ENCODE results near the gene PORCN.
A peak's percentile ranks its signal among the peaks of the same experiment; 100 is the strongest.
"Not testable (repeated sequence)": the region's sequence is repeated elsewhere in the genome, so short reads cannot be mapped to it uniquely, and the experiment has no call there.

PORCN gene

DNA sequence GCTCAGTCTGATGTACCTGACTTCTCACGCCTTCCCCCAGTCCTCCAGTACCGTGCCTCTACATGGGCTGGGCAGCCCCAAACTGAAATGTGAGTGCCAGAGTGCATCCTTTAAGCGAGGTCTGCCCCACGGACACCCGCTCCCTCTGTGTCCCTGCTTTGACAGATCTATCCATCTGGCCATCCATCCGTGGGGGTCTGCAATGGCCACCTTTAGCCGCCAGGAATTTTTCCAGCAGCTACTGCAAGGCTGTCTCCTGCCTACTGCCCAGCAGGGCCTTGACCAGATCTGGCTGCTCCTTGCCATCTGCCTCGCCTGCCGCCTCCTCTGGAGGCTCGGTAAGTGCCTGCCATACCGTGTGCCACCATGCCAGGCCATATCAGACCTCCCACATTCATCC lies 827 bp downstream of the PORCN start:
- CTCF ChIA-PET = no interaction called here
- no peaks in the 10 kb centered on the region for H3K9me3 Mint-ChIP-seq
- H3K4me1 Mint-ChIP-seq = peaks cover 34% of the 10 kb centered on the region
- H3K4me3 Mint-ChIP-seq = peak overlapping the region; percentile 90
- no peaks in the 10 kb centered on the region for H3K27me3 Mint-ChIP-seq
- peaks cover 19% of the 10 kb centered on the region for H3K36me3 Mint-ChIP-seq
- DNase-seq = no peak
- peak overlapping the region; percentile 88 for H3K27ac Mint-ChIP-seq

DNA sequence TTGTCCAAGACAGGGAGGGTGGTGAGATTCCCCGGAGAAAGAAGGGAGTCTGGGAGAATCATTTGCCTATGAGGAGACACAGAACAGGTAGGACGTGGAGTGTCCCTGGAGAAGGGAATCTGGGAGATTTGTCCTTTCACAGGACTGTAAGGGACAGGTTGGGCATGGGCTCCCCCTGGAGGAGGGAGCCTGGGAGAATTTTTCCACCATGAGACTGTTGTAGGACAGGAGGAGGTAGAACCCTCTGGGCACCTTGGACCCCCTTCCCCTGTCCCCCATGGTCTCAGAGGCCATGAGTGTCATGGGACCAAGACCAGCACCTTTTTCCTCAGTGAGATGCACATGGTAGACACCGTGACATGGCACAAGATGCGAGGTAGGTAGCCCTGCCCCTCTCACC lies 2.8 kb downstream of the PORCN start:
- Mint-ChIP-seq H3K27ac (no peak overlapping the region), H3K27me3 (no peaks in the 10 kb centered on the region), H3K9me3 (no peaks in the 10 kb centered on the region), H3K4me3 (no peak overlapping the region), H3K36me3 (peaks cover 32% of the 10 kb centered on the region), H3K4me1 (peaks cover 43% of the 10 kb centered on the region)
- DNase-seq = no peak
- CTCF ChIA-PET = no interaction called here

- H3K36me3 Mint-ChIP-seq = peaks cover 32% of the 10 kb centered on the region
Observed at GRCh38 chrX:48512371-48512935, 3.7 kb downstream of the PORCN start.

GRCh38 chrX:48513670-48514069 lies 4.9 kb downstream of the PORCN start:
- CTCF ChIA-PET = no interaction called here
- Mint-ChIP-seq H3K27ac (no peak overlapping the region), H3K36me3 (peaks cover 32% of the 10 kb centered on the region), H3K4me1 (peaks cover 41% of the 10 kb centered on the region), H3K4me3 (no peak overlapping the region), H3K27me3 (no peaks in the 10 kb centered on the region), H3K9me3 (no peaks in the 10 kb centered on the region)
- DNase-seq = no peak

More at GRCh38 chrX:48512371-48512935, 3.7 kb downstream of the PORCN start:
- DNase-seq = no peak
- Mint-ChIP-seq H3K27me3 (no peaks in the 10 kb centered on the region), H3K4me3 (no peak overlapping the region), H3K9me3 (no peaks in the 10 kb centered on the region), H3K27ac (no peak overlapping the region), H3K4me1 (peaks cover 46% of the 10 kb centered on the region)
- CTCF ChIA-PET = no interaction called here

GRCh38 chrX:48514126-48514806 lies 5.5 kb downstream of the PORCN start:
- no peak overlapping the region for H3K4me3 Mint-ChIP-seq
- peaks cover 43% of the 10 kb centered on the region for H3K4me1 Mint-ChIP-seq
- H3K9me3 Mint-ChIP-seq = no peaks in the 10 kb centered on the region

DNA sequence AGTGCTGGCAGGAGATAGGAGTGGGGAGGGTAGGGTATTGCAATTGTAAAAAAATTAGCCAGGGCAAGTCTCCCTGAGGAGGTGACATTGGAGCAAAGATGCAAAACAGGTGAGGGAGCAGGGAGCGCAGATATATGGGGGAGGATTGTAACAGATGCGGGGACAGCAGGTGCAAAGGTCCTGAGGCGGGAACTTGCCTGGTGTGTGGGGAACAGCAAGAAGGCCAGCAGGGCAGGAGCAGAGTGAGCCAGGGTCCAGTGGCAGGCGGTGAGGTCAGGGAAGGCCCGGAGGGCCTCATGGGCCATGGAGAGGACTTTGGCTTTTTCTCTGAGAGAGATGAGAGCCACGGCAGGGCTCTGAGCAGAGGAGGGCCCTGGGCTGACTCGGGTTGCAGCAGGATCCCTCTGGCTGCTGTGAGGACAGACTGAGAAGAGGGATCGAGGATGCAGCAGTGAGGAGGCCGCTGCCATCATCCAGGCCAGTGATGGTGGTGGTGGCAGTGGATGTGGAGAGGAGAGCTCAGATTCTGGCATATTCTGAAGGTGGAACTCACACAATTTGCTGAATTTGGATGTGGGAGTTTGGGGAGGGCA lies 6.2 kb downstream of the PORCN start:
- DNase-seq = no peak
- no peak overlapping the region for H3K4me3 Mint-ChIP-seq
- H3K9me3 Mint-ChIP-seq = no peaks in the 10 kb centered on the region
- CTCF ChIA-PET = no interaction called here
- H3K4me1 Mint-ChIP-seq = peaks cover 43% of the 10 kb centered on the region
- H3K36me3 Mint-ChIP-seq = peaks cover 32% of the 10 kb centered on the region
- H3K27me3 Mint-ChIP-seq = no peaks in the 10 kb centered on the region
- H3K27ac Mint-ChIP-seq = no peak overlapping the region

More at GRCh38 chrX:48514126-48514806, 5.5 kb downstream of the PORCN start:
- CTCF ChIA-PET = no interaction called here
- Mint-ChIP-seq H3K27ac (no peak overlapping the region), H3K36me3 (peaks cover 34% of the 10 kb centered on the region), H3K27me3 (no peaks in the 10 kb centered on the region)
- DNase-seq = no peak

DNA sequence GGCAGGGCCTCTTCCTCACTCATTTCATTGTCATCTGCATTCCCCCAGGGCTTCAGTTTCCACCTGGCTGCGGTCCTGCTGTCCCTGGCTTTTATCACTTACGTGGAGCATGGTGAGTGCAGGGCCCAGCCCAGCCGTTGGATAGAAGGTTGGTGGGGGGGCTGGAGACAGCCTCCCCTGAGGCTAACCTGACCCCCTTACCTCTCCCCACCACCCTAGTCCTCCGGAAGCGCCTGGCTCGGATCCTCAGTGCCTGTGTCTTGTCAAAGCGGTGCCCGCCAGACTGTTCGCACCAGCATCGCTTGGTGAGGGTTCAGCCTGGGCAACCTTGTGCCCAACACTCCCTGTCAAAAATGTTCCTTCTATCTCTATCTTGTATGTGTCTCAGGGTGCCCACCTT lies 7.0 kb downstream of the PORCN start:
- no peaks in the 10 kb centered on the region for H3K27me3 Mint-ChIP-seq
- CTCF ChIA-PET = no interaction called here
- DNase-seq = no peak
- H3K4me1 Mint-ChIP-seq = peaks cover 43% of the 10 kb centered on the region
- H3K27ac Mint-ChIP-seq = no peak overlapping the region
- no peaks in the 10 kb centered on the region for H3K9me3 Mint-ChIP-seq
- peaks cover 27% of the 10 kb centered on the region for H3K36me3 Mint-ChIP-seq
- H3K4me3 Mint-ChIP-seq = no peak overlapping the region

- H3K4me1 Mint-ChIP-seq = peaks cover 43% of the 10 kb centered on the region
- H3K9me3 Mint-ChIP-seq = no peaks in the 10 kb centered on the region
- no peak overlapping the region for H3K27ac Mint-ChIP-seq
- no peaks in the 10 kb centered on the region for H3K27me3 Mint-ChIP-seq
- H3K36me3 Mint-ChIP-seq = peaks cover 26% of the 10 kb centered on the region
- no peak overlapping the region for H3K4me3 Mint-ChIP-seq
- DNase-seq = no peak
- CTCF ChIA-PET = no interaction called here
Observed at GRCh38 chrX:48516285-48516684, 7.5 kb downstream of the PORCN start.

DNA sequence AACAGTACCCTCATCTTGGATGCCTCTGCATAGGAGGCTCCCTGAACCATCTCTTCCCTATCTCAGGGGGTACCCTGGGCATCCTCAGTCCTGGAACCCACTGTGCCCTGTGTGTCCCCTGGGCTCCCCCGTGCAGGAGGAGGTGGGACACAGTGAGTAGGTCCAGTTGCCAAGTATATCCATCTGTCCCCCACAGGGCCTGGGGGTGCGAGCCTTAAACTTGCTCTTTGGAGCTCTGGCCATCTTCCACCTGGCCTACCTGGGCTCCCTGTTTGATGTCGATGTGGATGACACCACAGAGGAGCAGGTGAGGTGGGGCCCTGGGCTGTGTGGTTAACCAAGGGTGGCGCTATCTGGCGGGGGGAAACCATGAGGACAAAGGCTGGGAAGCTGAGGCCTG lies 8.2 kb downstream of the PORCN start:
- H3K27ac Mint-ChIP-seq = peak overlapping the region; percentile 11
- H3K4me3 Mint-ChIP-seq = no peak overlapping the region
- peaks cover 24% of the 10 kb centered on the region for H3K36me3 Mint-ChIP-seq
- CTCF ChIA-PET = no interaction called here
- no peaks in the 10 kb centered on the region for H3K27me3 Mint-ChIP-seq
- peak; percentile 29 for DNase-seq
- no peaks in the 10 kb centered on the region for H3K9me3 Mint-ChIP-seq
- peaks cover 40% of the 10 kb centered on the region for H3K4me1 Mint-ChIP-seq

DNA sequence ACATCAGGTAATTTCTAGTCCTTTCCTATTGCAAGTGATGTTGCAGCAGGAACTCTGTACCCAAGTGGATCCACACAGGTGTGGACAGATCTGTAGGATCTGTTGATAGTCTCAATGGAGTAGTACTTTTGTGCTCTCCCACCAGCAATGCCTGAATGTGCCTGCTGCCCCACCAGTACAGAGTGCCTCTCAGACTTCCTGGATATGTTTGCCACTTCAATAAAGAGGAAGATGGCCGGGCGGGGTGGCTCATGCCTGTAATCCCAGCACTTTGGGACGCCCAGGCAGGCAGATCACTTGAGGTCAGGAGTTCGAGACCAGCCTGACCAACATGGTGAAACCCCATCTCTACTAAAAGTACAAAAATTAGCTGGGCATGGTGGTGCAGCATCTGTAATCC lies 10.7 kb downstream of the PORCN start:
- peaks cover 44% of the 10 kb centered on the region for H3K4me1 Mint-ChIP-seq
- CTCF ChIA-PET = interaction anchor here (0.8 kb wide), 1 partner anchor 8 kb away, joined by 3 read pairs; no protein-coding TSS in a partner anchor

GRCh38 chrX:48520455-48520854 lies 11.7 kb downstream of the PORCN start:
- CTCF ChIA-PET = interaction anchor here (0.8 kb wide), 1 partner anchor 7 kb away, joined by 3 read pairs; no protein-coding TSS in a partner anchor
- DNase-seq = peak; percentile 42

More for the DNA sequence above, 10.7 kb downstream of the PORCN start:
- H3K9me3 Mint-ChIP-seq, DNase-seq, H3K4me3 Mint-ChIP-seq, H3K27me3 Mint-ChIP-seq: not testable (repeated sequence)
- Mint-ChIP-seq H3K27ac (peak overlapping the region; percentile 97), H3K36me3 (peaks cover 24% of the 10 kb centered on the region)

GRCh38 chrX:48520976-48521352 lies 12.2 kb downstream of the PORCN start:
- Mint-ChIP-seq H3K4me3 (peak overlapping the region; percentile 92), H3K27me3 (no peaks in the 10 kb centered on the region), H3K27ac (peak overlapping the region; percentile 97), H3K36me3 (peaks cover 19% of the 10 kb centered on the region), H3K4me1 (peaks cover 51% of the 10 kb centered on the region), H3K9me3 (no peaks in the 10 kb centered on the region)
- CTCF ChIA-PET = interaction anchor here (1.7 kb wide), 1 partner anchor 18 kb away, joined by 5 read pairs; the partner anchor contains the start of gene TBC1D25
- peak; percentile 35 for DNase-seq

More at GRCh38 chrX:48520455-48520854, 11.7 kb downstream of the PORCN start:
- no peaks in the 10 kb centered on the region for H3K27me3 Mint-ChIP-seq
- peaks cover 20% of the 10 kb centered on the region for H3K36me3 Mint-ChIP-seq
- peak overlapping the region; percentile 97 for H3K27ac Mint-ChIP-seq
- H3K4me3 Mint-ChIP-seq = peak overlapping the region; percentile 92
- peaks cover 49% of the 10 kb centered on the region for H3K4me1 Mint-ChIP-seq
- H3K9me3 Mint-ChIP-seq = no peaks in the 10 kb centered on the region

DNA sequence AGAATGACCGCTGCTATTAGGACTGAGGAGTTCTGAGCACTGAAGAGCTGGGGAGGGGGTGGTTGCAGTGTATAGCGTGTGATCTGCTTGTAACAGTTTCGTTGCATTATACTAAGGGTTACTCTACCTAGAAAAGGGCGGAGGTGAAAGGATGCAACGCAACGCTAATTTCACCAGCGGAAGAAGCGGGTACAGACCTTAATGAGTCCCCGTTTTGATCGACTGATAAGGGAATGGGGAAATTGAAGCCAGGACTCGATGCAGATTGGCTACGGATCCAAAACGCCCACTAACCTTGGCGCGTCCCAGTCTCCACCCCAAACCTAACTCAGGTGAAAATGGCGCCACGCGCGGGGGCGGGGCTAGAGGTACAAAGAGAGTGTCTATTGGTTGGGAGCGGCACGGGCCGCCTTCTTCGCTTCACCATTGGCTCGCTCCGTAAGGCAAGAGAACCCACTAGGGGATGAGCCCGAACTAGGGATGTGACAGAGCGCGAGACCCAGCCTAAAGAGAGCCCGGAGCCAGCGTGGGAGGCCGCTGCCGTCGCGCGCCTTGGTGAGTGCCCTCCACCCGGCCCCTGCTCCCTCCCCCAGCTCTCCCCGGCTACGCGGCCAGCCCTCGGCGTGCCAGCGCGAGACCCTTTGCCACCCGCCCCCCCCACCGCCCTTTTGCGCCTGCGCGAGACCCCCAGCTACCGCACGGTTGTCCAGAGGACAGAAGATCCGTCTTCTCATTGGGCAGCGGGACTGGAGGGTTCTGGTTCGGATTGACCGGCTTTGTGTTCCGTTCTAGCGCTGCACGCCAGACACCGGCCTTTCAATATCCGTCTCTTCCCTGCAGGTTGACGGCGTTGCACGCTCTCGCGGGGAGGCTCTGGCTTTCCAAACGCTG lies 12.8 kb downstream of the PORCN start, which contains the start of gene EBP:
EBP (plus strand) TSS at position 456 of the 891 bp plus-strand sequence. CDS start 1,964 bp downstream, outside the sequence.
- peaks cover 51% of the 10 kb centered on the region for H3K4me1 Mint-ChIP-seq

DNA sequence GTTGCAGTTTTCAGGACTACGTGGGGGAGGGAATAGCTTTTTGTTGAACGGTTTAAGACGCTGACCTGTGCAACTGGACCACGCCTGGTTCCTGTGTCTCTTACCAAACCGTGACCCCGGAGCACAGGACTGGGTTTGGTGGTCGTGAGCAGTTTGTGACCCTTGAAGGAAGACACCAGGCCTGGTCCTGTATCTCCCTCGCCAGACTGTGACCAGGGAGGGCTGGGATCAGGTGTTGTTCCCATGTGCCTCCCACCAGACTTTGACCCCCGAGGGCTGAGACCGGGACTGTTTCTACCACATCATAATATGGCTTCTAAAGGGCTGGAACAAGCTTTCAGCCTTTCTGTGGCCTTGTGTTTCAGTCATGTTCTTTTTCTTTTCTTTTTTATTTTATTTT lies 13.5 kb downstream of the PORCN start:
- CTCF ChIA-PET = interaction anchor here (1.7 kb wide), 1 partner anchor 17 kb away, joined by 5 read pairs; the partner anchor contains the start of gene TBC1D25
- Mint-ChIP-seq H3K4me3 (peak overlapping the region; percentile 92), H3K9me3 (no peaks in the 10 kb centered on the region), H3K27ac (peak overlapping the region; percentile 97), H3K36me3 (peaks cover 24% of the 10 kb centered on the region), H3K27me3 (no peaks in the 10 kb centered on the region), H3K4me1 (peaks cover 48% of the 10 kb centered on the region)
- DNase-seq = no peak

More for the DNA sequence above, 12.8 kb downstream of the PORCN start, which contains the start of gene EBP:
- Mint-ChIP-seq H3K9me3 (no peaks in the 10 kb centered on the region), H3K27ac (peak within 1 kb of the TSS; percentile 97), H3K27me3 (no peaks in the 10 kb centered on the region), H3K4me3 (peak within 1 kb of the TSS; percentile 92), H3K36me3 (peaks cover 21% of the 10 kb centered on the region)
- CTCF ChIA-PET = interaction anchor here (1.7 kb wide), 1 partner anchor 18 kb away, joined by 5 read pairs; the partner anchor contains the start of gene TBC1D25
- DNase-seq = peak; percentile 97

Data from activated naive CD4-positive, alpha-beta T cell treated with anti-CD3 and anti-CD28 coated beads, Interleukin-2, amount 10 ng/mL, durations not matched to agents 7 days and 5 days (primary cell).